Colonic mucosa (tissue), 4 donors: ENCODE measurements around the gene ATF7IP2. TPM values are rescaled to one million over a fixed set of nuclear protein-coding genes. Genes with fewer than 3 reads are reported as not detected.
"Not testable (repeated sequence)": the region's sequence is repeated elsewhere in the genome, so short reads cannot be mapped to it uniquely, and the experiment has no call there.

Experiments
- DNase-seq: peaks from one replicate; pipeline ENCODE4 v3.0.0-alpha.2; 2020
- H3K27ac ChIP-seq: fragments of 200-600 bp; one replicate; pipeline ENCODE4 v1.8.0; 2021
- H3K27me3 ChIP-seq: fragments of 200-600 bp; one replicate; pipeline ENCODE4 v1.8.0; 2021
- H3K36me3 ChIP-seq: fragments of 200-600 bp; one replicate; pipeline ENCODE4 v1.8.0; 2021
- H3K4me1 ChIP-seq: fragments of 200-600 bp; one replicate; pipeline ENCODE4 v1.8.0; 2021; ENCODE audit warnings: mild to moderate bottlenecking
- H3K4me3 ChIP-seq: fragments of 200-600 bp; one replicate; pipeline ENCODE4 v1.8.0; 2021
- H3K9ac ChIP-seq, 2 donors: one replicate each; pipeline ENCODE4 v1.7.0; 2013; ENCODE audit warnings: control low read depth in 2 of 2, low read depth in 2 of 2, low read length in 2 of 2
- H3K9me3 ChIP-seq: fragments of 200-600 bp; one replicate; pipeline ENCODE4 v1.8.0; 2021
- CTCF ChIP-seq: fragments of 200-600 bp; IDR thresholded peaks from one replicate; pipeline ENCODE4 v1.8.0; 2022; ENCODE audit warnings: antibody characterized with exemption, mild to moderate bottlenecking
- intact Hi-C: fragments of 100-400 bp; cut with DNase I; formaldehyde crosslinking; loops from one replicate; pipeline ENCODE4 v1.14.1; 2022
- total RNA-seq, 2 donors: library from RNA; stranded (reverse); fragmentation: NEBNext Ultra II Directional in 1 of 2; extraction: Animal tissue kit (Norgen Biotek cat#: 25700) in 1 of 2; gene quantifications; one replicate each; pipeline ENCODE4 v1.2.1, GENCODE V29; 2021
- donor health status: healthy.
- donor health status: DM: no; HTN: no; CAD: no.
- donor health status: DM: no; HTN: no; CAD: no.

The ATF7IP2 gene
- total RNA-seq, 2 donors from 2014 or later = 5.8 to 14.5 TPM

- intact Hi-C loops = no loop called here
- Histone ChIP-seq H3K36me3 (no peaks in the 10 kb centered on the region), H3K4me1 (no peaks in the 10 kb centered on the region), H3K4me3 (no peak overlapping the region), H3K27me3 (no peaks in the 10 kb centered on the region), H3K9me3 (peaks cover 9% of the 10 kb centered on the region), H3K27ac (no peak overlapping the region), H3K9ac (no peak overlapping the region)
- TF ChIP-seq CTCF = no peak
- DNase-seq = no peak
Measured at GRCh38 chr16:10419701-10420100, 33.8 kb downstream of the ATF7IP2 start.

- intact Hi-C loops = no loop called here
- H3K4me3 ChIP-seq = no peak overlapping the region
- H3K27ac ChIP-seq = no peak overlapping the region
- no peaks in the 10 kb centered on the region for H3K4me1 ChIP-seq
- no peak overlapping the region for H3K9ac ChIP-seq
- H3K36me3 ChIP-seq = no peaks in the 10 kb centered on the region
- no peaks in the 10 kb centered on the region for H3K27me3 ChIP-seq
- DNase-seq = no peak
- TF ChIP-seq CTCF = no peak
- no peaks in the 10 kb centered on the region for H3K9me3 ChIP-seq
Measured at GRCh38 chr16:10421596-10421995, 35.7 kb downstream of the ATF7IP2 start.

- Histone ChIP-seq H3K9me3 (no peaks in the 10 kb centered on the region), H3K4me1 (no peaks in the 10 kb centered on the region), H3K27ac (no peak overlapping the region), H3K9ac (no peak overlapping the region), H3K36me3 (no peaks in the 10 kb centered on the region), H3K27me3 (no peaks in the 10 kb centered on the region), H3K4me3 (no peak overlapping the region)
- DNase-seq = no peak
- intact Hi-C loops = no loop called here
- no peak for TF ChIP-seq CTCF
Measured at GRCh38 chr16:10428433-10429168, 42.7 kb downstream of the ATF7IP2 start.

- H3K4me1 ChIP-seq, H3K9ac ChIP-seq, H3K27ac ChIP-seq, DNase-seq, H3K36me3 ChIP-seq, H3K27me3 ChIP-seq, H3K9me3 ChIP-seq, intact Hi-C loops, H3K4me3 ChIP-seq: not testable (repeated sequence)
Measured at GRCh38 chr16:10429299-10429969, 43.6 kb downstream of the ATF7IP2 start.

- no peaks in the 10 kb centered on the region for H3K4me1 ChIP-seq
- H3K27ac ChIP-seq = no peak overlapping the region
- TF ChIP-seq CTCF = no peak
- H3K9me3 ChIP-seq = no peaks in the 10 kb centered on the region
- no peaks in the 10 kb centered on the region for H3K36me3 ChIP-seq
- intact Hi-C loops = no loop called here
- no peaks in the 10 kb centered on the region for H3K27me3 ChIP-seq
- no peak for DNase-seq
- no peak overlapping the region for H3K9ac ChIP-seq
- H3K4me3 ChIP-seq = no peak overlapping the region
Measured at GRCh38 chr16:10441726-10442125, 55.9 kb downstream of the ATF7IP2 start.

- no peak overlapping the region for H3K27ac ChIP-seq
- H3K4me3 ChIP-seq = no peak overlapping the region
- intact Hi-C loops = no loop called here
- DNase-seq = no peak
- H3K9ac ChIP-seq = no peak overlapping the region
- H3K36me3 ChIP-seq = no peaks in the 10 kb centered on the region
- H3K4me1 ChIP-seq = no peaks in the 10 kb centered on the region
- no peak for TF ChIP-seq CTCF
- H3K9me3 ChIP-seq = no peaks in the 10 kb centered on the region
- no peaks in the 10 kb centered on the region for H3K27me3 ChIP-seq
Measured at GRCh38 chr16:10447289-10447688, 61.4 kb downstream of the ATF7IP2 start.

GRCh38 chr16:10452208-10453158 lies 66.6 kb downstream of the ATF7IP2 start:
- intact Hi-C loops, H3K9ac ChIP-seq: not testable (repeated sequence)

More at GRCh38 chr16:10452208-10453158, 66.6 kb downstream of the ATF7IP2 start:
- not testable (repeated sequence) for H3K4me3 ChIP-seq, H3K36me3 ChIP-seq, H3K9me3 ChIP-seq, DNase-seq, H3K27me3 ChIP-seq, H3K27ac ChIP-seq, H3K4me1 ChIP-seq
